CD4-positive, alpha-beta T cell treated with Interleukin-12 subunit alpha and Interleukin-12 subunit beta, for 1 hour (primary cell): Measurements from ENCODE around the gene SCYGR6.
"Not testable (repeated sequence)": the region's sequence is repeated elsewhere in the genome, so short reads cannot be mapped to it uniquely, and the experiment has no call there.

Experiments used
- DNase-seq: peaks from one replicate; pipeline ENCODE4 v3.0.0-alpha.2; 2020

The SCYGR6 gene, protein sequence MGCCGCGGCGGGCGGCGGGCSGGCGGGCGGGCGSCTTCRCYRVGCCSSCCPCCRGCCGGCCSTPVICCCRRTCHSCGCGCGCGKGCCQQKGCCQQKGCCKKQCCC

GRCh38 chr2:227724394-227725039, at the start of gene SCYGR6:
TSS of gene SCYGR6 (minus strand) at chr2:227724757. CDS start at chr2:227724757, 0 bp downstream.
- no peak for DNase-seq

- DNase-seq: peak; percentile 32
These were observed 49.6 kb upstream of the SCYGR6 start for GRCh38 chr2:227774011-227774624.

DNA sequence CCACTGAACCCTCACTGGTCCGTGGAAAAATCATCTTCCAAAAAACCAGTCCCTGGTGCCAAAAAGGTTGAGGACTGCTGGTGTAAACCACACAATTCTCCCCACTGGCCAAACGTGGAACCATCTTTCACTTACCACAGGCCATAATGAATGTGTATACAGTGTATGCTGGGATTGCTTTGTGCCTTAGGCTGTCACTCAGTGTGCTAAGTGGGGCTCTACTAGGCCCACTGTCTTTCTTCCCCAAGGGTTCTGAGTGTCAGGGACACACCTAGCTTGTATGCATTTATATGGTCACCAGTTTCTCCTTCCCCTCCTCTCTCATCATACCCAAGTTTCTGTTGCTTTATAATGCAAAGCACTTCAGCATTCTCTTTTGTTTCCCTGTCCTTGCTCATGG, 48.4 kb upstream of the SCYGR6 start:
- no peak for DNase-seq

DNA sequence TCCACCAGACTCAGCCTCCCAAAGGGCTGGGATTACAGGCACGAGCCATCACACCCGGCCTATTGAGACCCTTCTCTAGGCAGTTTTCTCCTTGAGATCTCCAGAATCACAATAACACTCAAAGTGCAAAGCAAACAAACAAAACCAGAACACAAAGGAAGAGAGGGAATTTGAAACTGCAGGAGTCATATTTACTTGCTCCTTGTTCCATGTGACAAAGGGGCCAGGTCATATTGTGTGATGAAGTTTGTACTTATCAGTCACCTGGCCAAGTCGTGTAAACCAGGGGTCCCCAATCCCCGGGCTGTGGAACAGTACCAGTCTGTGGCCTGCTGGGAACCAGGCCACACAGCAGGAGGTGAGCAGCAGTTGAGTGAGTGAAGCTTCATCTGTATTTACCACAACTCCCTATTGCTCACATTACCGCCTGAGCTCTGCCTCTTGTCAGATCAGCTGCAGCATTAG, 47.7 kb upstream of the SCYGR6 start:
- DNase-seq: no peak

GRCh38 chr2:227767830-227768229, 43.3 kb upstream of the SCYGR6 start:
- no peak for DNase-seq

GRCh38 chr2:227766373-227766883, 41.9 kb upstream of the SCYGR6 start:
- peak; percentile 59 for DNase-seq

GRCh38 chr2:227765788-227766372, 41.3 kb upstream of the SCYGR6 start:
- no peak for DNase-seq

GRCh38 chr2:227761740-227762476, 37.4 kb upstream of the SCYGR6 start:
- DNase-seq: no peak

DNA sequence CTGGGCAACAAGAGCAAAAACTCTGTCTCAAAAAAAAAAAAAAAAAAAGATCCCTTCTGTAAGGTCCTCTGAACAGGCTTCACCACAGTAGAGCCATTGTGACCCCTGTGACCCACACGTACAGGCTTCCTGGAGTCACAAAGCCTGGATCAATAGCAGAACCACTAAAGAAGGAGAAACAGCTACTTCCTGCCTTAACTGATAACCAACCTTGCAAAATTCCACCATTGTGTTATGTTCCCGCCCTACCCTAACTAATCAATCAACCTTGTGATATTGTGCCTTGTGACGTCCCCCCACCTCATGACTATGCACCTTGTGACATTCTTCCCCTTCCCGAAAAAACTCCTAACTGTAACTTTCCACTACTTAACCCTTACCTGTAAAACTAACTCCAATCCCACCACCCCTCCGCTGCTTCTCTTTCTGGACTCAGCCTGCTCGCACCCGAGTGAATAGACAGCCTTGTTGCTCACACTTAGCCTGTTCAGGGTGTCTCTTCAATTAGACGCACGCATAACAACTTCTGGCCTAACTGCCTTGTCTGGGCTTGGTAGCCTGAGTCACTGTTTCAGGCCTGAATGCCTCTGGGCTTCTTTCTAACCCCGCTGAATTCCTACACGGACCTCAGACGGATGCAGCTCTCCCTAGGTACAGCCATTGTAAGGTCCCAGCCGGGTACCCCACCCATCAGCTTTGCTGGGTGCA, 35.0 kb upstream of the SCYGR6 start:
- DNase-seq: no peak

GRCh38 chr2:227756261-227756660, 31.7 kb upstream of the SCYGR6 start:
- not testable (repeated sequence) for DNase-seq

DNA sequence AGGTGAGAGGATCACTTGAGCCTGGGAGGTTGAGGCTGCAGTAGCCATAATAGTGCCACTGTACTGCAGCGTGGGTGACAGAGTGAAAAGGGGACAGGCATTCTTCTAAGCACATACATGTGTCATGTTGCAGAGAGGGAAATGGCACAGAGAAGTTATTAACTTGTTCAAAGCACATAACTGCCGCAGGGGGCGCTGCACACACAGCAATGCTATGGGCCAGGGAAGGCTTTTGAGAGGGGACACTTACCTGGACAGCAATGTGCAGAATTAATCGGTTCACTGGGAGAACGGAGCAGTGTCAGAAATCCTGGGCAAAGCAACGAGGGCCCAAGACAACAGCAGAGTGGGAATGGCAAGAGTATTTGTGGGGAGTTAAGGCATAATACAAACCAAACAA, 23.5 kb upstream of the SCYGR6 start:
- no peak for DNase-seq

DNA sequence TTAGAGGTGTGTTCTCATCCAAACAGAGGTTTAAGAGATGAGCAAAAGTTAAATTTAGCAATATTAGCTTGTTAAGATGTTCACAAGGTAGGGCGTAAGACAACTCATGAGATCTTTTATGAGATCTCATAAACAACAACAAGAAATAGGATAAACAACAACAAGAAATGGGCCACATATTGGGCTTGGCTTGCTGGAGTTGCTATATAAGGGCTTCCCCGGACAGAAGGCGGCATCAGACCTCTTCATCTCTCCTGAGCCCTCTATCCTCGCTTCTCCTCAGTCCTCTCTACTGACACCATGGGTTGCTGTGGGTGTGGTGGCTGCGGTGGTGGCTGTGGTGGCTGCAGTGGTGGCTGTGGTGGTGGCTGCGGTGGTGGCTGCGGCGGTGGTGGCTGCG, 21.0 kb upstream of the SCYGR6 start, which contains the start of gene SCYGR8:
Gene SCYGR8, plus strand, starts transcription at position 301 of the 400 bp plus-strand sequence. Its CDS starts 0 bp downstream, at position 301.
- DNase-seq: no peak

DNA sequence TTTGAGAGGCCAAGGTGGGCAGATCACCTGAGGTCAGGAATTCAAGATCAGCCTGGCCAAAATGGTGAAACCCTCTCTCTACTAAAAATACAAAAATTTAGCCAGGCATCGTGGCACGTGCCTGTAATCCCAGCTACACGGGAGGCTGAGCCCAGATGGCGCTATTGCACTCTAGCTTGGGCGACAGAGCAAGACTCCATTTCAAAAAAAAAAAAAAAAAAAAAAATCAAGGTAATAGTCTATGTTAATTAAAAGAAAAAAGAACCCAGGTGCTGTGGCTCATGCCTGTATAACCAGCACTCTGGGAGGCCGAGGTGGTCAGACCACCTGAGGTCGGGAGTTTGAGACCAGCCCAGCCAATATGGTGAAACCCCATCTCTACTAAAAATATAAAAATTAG, 16.1 kb upstream of the SCYGR6 start:
- not testable (repeated sequence) for DNase-seq

GRCh38 chr2:227739351-227739750, 14.8 kb upstream of the SCYGR6 start:
- no peak for DNase-seq

DNA sequence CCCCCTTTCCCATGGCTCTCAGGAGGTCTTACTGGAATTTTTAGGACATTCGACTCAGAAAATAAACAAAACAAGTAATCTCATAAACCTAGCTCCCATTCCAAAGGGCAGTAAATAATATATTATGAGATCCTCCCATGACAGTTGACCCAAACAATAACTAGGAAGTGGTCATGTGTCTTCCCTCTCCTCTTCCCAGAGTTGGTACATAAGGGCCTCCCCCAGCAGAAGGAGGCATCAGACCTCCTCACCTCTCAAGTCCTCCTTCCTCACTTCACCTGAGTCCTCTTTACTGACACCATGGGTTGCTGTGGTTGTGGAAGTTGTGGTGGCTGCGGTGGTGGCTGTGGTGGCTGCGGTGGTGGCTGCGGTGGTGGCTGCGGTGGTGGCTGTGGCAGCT, 3.5 kb upstream of the SCYGR6 start, which contains the start of gene SCYGR7:
Gene SCYGR7, plus strand, starts transcription at position 301 of the 400 bp plus-strand sequence. Its CDS starts 0 bp downstream, at position 301.
- no peak for DNase-seq

GRCh38 chr2:227722821-227723220, 1.7 kb downstream of the SCYGR6 start:
- not testable (repeated sequence) for DNase-seq

DNA sequence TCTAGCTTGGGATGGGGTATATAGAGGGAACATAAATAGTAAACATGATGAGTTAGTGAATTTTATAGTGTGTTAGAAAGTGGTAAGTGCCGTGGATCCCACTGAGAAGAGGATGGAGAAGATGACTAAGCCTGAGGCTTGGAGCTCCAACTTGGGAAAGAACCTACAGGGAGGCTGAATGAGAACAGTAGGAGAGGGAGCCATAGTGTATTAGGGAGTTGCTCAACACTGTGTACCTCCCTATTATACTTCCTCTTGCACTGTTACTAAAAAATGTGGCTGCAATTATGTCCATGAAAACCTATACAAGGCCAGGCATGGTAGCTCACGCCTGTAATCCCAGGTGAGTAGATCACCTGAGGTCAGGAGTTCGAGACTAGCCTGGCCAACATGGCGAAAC, 3.9 kb downstream of the SCYGR6 start:
- no peak for DNase-seq

GRCh38 chr2:227719641-227720040, 4.9 kb downstream of the SCYGR6 start:
- no peak for DNase-seq

DNA sequence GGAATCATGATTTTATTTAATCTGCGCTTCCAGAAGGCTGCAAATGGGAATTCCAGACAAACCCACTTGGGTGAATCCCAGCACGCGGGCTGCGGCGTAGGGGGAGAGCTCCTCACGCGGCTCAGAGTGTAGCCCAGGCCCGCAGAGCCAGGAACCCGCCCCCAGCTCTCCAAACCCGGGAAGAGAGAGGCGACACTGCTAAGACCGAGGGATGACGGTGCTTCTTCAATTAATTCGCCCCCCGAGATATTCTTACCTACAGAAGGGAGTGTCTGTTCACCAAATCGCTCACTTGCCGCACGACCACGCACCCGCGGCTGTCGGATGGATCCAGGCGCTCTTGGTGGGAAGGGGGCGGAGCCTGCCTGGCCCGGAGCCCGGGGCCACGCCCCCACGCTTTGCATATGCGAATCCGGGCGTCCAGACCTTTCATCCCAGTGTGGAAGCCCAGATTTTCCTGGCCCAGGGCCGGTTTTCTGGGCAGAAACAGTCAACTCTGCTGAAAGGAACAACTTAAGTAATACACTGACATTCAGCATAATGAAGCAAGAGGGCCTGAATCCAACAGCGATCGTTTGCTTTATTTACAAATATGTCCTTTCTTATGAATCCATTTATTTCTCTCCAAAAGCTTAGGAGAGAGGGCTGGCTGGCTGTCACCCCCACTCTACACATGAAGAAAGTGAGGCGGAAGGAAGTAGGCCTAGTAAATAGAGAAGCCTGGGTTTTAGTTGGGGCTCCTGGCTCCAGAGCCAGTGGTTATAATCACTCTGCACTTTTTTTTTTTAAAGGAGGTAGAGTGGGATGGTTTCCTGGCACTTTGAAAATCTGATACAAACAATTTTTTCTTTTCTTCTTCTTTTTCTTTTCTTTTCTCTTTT, 6.6 kb downstream of the SCYGR6 start, which contains the start of gene SLC19A3:
Gene SLC19A3, minus strand, starts transcription at position 342 of the 881 bp plus-strand sequence. CDS start 15,710 bp downstream, outside the sequence.
- no peak for DNase-seq

DNA sequence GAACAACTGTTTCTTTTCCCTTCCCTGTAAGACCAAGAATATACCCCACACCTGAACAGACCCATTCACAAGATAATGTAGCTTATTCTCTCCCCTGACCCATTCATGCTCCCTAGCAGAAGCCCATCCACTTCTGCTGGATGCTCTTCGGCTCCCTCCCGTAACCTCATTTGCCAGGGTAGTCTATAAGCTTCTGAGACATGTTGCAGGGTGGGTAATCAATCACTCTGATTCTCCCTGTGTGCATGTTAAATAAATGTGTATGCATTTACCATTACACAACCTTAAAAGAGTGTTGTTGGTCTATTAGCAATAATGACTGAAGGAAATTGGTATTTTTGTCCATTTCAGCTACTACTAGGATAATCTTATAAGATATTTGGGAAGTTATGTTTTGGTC, 8.1 kb downstream of the SCYGR6 start:
- DNase-seq: no peak

- DNase-seq: no peak
These were observed 11.3 kb downstream of the SCYGR6 start for GRCh38 chr2:227713291-227713690.
